GM23338 (cell line): ENCODE measurements around the gene KIRREL3.

Experiments
- CREB1 ChIP-seq: fragments of 250-450 bp; sonication (Bioruptor Pico); IDR thresholded peaks from 2 replicates; pipeline ENCODE4 v1.5.0; 2020; ENCODE audit warnings: low read depth, mild to moderate bottlenecking, moderate library complexity
- CTCF ChIP-seq, 2 experiments: fragments of 200-600 bp in 1 of 2; sonication (generic) in 1 of 2; conservative IDR thresholded peaks; 2 replicates each; pipeline versions ENCODE4 v1.5.1 to v1.6.1; 2016 to 2017; ENCODE audit warnings: antibody characterized with exemption in 2 of 2, low read depth in 2 of 2, mild to moderate bottlenecking in 2 of 2, moderate library complexity in 1 of 2
- ETS1 ChIP-seq: IDR thresholded peaks from 2 replicates; pipeline ENCODE4 v1.6.1; 2016; ENCODE audit warnings: antibody characterized with exemption
- EZH2 ChIP-seq: fragments of 200-600 bp; sonication (generic); IDR thresholded peaks from one replicate; pipeline ENCODE4 v1.8.0; 2017; ENCODE audit warnings: antibody characterized with exemption, mild to moderate bottlenecking, low read depth; ENCODE audit not compliant: unreplicated experiment
- EZH2phosphoT487 ChIP-seq: fragments of 200-600 bp; sonication (generic); IDR thresholded peaks from one replicate; pipeline ENCODE4 v1.8.1; 2018; ENCODE audit warnings: antibody characterized with exemption; ENCODE audit not compliant: unreplicated experiment
- JUNB ChIP-seq: IDR thresholded peaks from one replicate; pipeline ENCODE4 v1.6.1; 2016; ENCODE audit warnings: antibody characterized with exemption; ENCODE audit not compliant: unreplicated experiment
- NANOG ChIP-seq: IDR thresholded peaks from 2 replicates; pipeline ENCODE4 v1.6.1; 2016; ENCODE audit warnings: antibody characterized with exemption, borderline replicate concordance
- POLR2AphosphoS5 ChIP-seq: IDR thresholded peaks from 2 replicates; pipeline ENCODE4 v1.6.1; 2016; ENCODE audit warnings: antibody characterized with exemption, low read depth
- REST ChIP-seq: IDR thresholded peaks from one replicate; pipeline ENCODE4 v1.6.1; 2018; ENCODE audit warnings: antibody characterized with exemption; ENCODE audit not compliant: unreplicated experiment
- STAT1 ChIP-seq: IDR thresholded peaks from one replicate; pipeline ENCODE4 v1.6.1; 2016; ENCODE audit warnings: antibody characterized with exemption; ENCODE audit not compliant: unreplicated experiment
- ZNF462 ChIP-seq: fragments of 250-450 bp; sonication (Bioruptor Pico); IDR thresholded peaks from 2 replicates; pipeline ENCODE4 v1.5.0; 2020; ENCODE audit warnings: mild to moderate bottlenecking, moderate library complexity

- TF ChIP-seq CTCF (conservative IDR thresholded peaks at IDR 0.05; ENCODE audit: low read depth in 2 of 2) (no peak), EZH2phosphoT487 (no peak), EZH2 (no peak), POLR2AphosphoS5 (no peak), CREB1 (CRISPR knock-in tag) (no peak), REST (no peak), ETS1 (no peak), JUNB (no peak), NANOG (no peak), STAT1 (no peak), ZNF462 (CRISPR knock-in tag) (no peak)
Observed at GRCh38 chr11:126884594-126884993, 116.0 kb downstream of the KIRREL3 start.
